GM12865 (cell line): ENCODE results near the gene ZNF771.
A peak's percentile ranks its signal among the peaks of the same experiment; 100 is the strongest.
"Not testable (repeated sequence)": the region's sequence is repeated elsewhere in the genome, so short reads cannot be mapped to it uniquely, and the experiment has no call there.

Experiments
- DNase-seq: peaks from one replicate; pipeline ENCODE4 v3.0.0; 2010; ENCODE audit warnings: low read depth
- H3K4me3 ChIP-seq: 2 replicates; pipeline ENCODE4 v1.5.1; 2011; ENCODE audit warnings: mild to moderate bottlenecking, low read depth, low read length, control low read depth
- CTCF ChIP-seq: IDR thresholded peaks from 2 replicates; pipeline ENCODE4 v1.5.1; 2011; ENCODE audit warnings: low read length, control low read depth, low read depth, inconsistent platforms; ENCODE audit not compliant: insufficient read depth; ENCODE audit errors: missing control alignments

Gene ZNF771

DNA sequence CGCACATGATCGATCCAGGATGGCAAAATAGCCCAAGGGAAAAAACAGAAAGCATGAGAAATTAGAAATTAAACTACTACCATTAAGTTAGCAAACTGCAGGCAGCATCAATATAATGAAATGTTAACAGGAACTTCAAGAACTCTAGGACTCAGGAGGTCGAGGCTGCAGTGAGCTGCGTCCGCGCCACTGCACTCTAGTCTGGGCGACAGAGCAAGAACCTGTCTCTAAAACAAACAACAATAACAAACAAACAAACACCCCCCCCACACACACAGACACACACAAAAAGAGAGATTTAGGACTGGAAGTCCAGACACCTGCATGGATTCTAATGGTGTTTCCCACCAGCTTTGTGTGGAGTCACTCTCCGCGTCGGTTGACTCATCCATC lies 38.8 kb downstream of the ZNF771 start:
- H3K4me3 ChIP-seq: peak overlapping the region; percentile 53
- DNase-seq: no peak
- no peak for TF ChIP-seq CTCF

DNA sequence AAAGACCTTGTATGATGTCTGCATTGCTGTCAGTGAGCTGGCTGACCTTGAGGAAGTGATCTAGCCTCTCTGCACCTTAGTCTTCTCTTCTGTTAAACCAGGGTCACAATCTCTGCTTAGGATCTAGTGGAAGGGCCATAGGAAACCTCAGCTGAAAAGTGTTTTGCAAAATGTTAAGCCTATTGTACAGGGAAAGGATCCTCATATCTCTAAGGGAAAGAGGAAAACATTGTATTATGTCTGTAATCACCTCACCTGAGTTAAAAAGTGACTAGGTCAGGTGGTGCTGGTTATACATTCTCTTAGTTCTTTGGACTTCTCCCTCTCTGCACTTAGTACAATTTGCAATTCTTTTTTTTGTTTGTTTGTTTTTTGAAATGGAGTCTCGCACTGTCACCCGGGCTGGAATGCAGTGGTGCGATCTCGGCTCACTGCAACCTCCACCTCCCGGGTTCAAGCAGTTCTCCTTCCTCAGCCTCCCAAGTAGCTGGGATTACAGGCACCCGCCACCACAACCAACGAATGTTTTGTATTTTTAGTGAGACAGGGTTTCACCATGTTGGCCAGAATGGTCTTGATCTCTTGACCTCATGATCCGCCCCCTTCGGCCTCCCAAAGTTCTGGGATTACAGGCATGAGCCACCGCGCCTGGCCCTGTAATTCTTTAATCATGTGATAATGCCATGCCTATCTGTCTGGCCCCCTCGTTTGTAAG lies 40.3 kb downstream of the ZNF771 start:
- H3K4me3 ChIP-seq: no peak overlapping the region
- TF ChIP-seq CTCF: no peak
- DNase-seq: no peak

GRCh38 chr16:30449116-30449435 lies 41.7 kb downstream of the ZNF771 start:
- no peak for DNase-seq
- no peak for TF ChIP-seq CTCF

GRCh38 chr16:30452709-30453580 lies 45.5 kb downstream of the ZNF771 start:
- H3K4me3 ChIP-seq, DNase-seq: not testable (repeated sequence)

More at GRCh38 chr16:30449116-30449435, 41.7 kb downstream of the ZNF771 start:
- no peak overlapping the region for H3K4me3 ChIP-seq

GRCh38 chr16:30456302-30456701 lies 48.9 kb downstream of the ZNF771 start:
- H3K4me3 ChIP-seq: no peak overlapping the region
- DNase-seq: peak; percentile 45
- TF ChIP-seq CTCF: no peak

GRCh38 chr16:30457256-30457655 lies 49.9 kb downstream of the ZNF771 start:
- peak overlapping the region; percentile 42 for H3K4me3 ChIP-seq
- TF ChIP-seq CTCF: no peak
- DNase-seq: no peak

GRCh38 chr16:30457743-30458560 lies 50.5 kb downstream of the ZNF771 start:
- peak; percentile 45 for DNase-seq
- peak overlapping the region; percentile 42 for H3K4me3 ChIP-seq
- TF ChIP-seq CTCF: no peak
